Mesenchymal stem cell (in vitro differentiated cells and primary cell): ENCODE data around the gene NPHP4.

Experiments
- DNase-seq: peaks from one replicate; pipeline ENCODE4 v3.0.0-alpha.2; 2013
- H2AFZ ChIP-seq: one replicate; pipeline ENCODE4 v1.6.1; 2013; ENCODE audit warnings: low read depth, mild to moderate bottlenecking, control low read depth, inconsistent platforms, low read length, moderate library complexity
- H2AK5ac ChIP-seq: 2 replicates; pipeline ENCODE4 v1.6.1; 2013; ENCODE audit warnings: low read length, moderate library complexity, mild to moderate bottlenecking, inconsistent platforms; ENCODE audit not compliant: severe bottlenecking
- H2BK120ac ChIP-seq: one replicate; pipeline ENCODE4 v1.6.1; 2013; ENCODE audit warnings: low read depth, mild to moderate bottlenecking, inconsistent platforms, low read length, moderate library complexity
- H2BK12ac ChIP-seq, 2 experiments: one replicate each; pipeline ENCODE4 v1.6.1; 2013; ENCODE audit warnings: inconsistent platforms in 2 of 2, low read length in 2 of 2, mild to moderate bottlenecking in 2 of 2, moderate library complexity in 2 of 2, control low read depth in 1 of 2
- H2BK15ac ChIP-seq: one replicate; pipeline ENCODE4 v1.6.1; 2013; ENCODE audit warnings: mild to moderate bottlenecking, low read depth, inconsistent platforms; ENCODE audit not compliant: poor library complexity, severe bottlenecking
- H2BK5ac ChIP-seq: 2 replicates; pipeline ENCODE4 v1.6.1; 2013; ENCODE audit warnings: low read depth, mild to moderate bottlenecking, low read length, control low read depth, inconsistent platforms; ENCODE audit not compliant: poor library complexity, severe bottlenecking
- H3K14ac ChIP-seq, 2 experiments: one replicate each; pipeline ENCODE4 v1.6.1; 2013; ENCODE audit warnings: inconsistent platforms in 2 of 2, low read length in 2 of 2, control low read depth in 1 of 2, mild to moderate bottlenecking in 1 of 2, moderate library complexity in 1 of 2
- H3K18ac ChIP-seq, 2 experiments: one replicate each; pipeline ENCODE4 v1.6.1; 2013; ENCODE audit warnings: inconsistent platforms in 2 of 2, low read length in 2 of 2, control low read depth in 1 of 2, low read depth in 1 of 2, mild to moderate bottlenecking in 1 of 2
- H3K23ac ChIP-seq, 2 experiments: one replicate each; pipeline ENCODE4 v1.6.1; 2013; ENCODE audit warnings: inconsistent platforms in 2 of 2, low read length in 2 of 2, mild to moderate bottlenecking in 2 of 2, moderate library complexity in 2 of 2, control low read depth in 1 of 2
- H3K27ac ChIP-seq: 2 replicates; pipeline ENCODE4 v1.5.1; 2013; ENCODE audit warnings: mild to moderate bottlenecking, moderate library complexity, low read length, control low read depth, inconsistent platforms; ENCODE audit not compliant: poor library complexity, severe bottlenecking
- H3K27me3 ChIP-seq, 2 experiments: 2 replicates each; pipeline versions ENCODE4 v1.6.1 to v1.7.0; 2013; ENCODE audit warnings: low read length in 2 of 2, mild to moderate bottlenecking in 2 of 2, moderate library complexity in 2 of 2, control low read depth in 1 of 2, inconsistent platforms in 1 of 2; ENCODE audit not compliant: control insufficient read depth in 1 of 2, insufficient read depth in 1 of 2
- H3K36me3 ChIP-seq, 2 experiments: 2 replicates each; pipeline versions ENCODE4 v1.6.1 to v1.7.0; 2013; ENCODE audit warnings: low read length in 2 of 2, control low read depth in 1 of 2, inconsistent platforms in 1 of 2, low read depth in 1 of 2, mild to moderate bottlenecking in 1 of 2; ENCODE audit not compliant: insufficient read depth in 2 of 2, control insufficient read depth in 1 of 2
- H3K4ac ChIP-seq, 2 experiments: one replicate each; pipeline ENCODE4 v1.6.1; 2013; ENCODE audit warnings: inconsistent platforms in 2 of 2, low read length in 2 of 2, mild to moderate bottlenecking in 2 of 2, moderate library complexity in 2 of 2, control low read depth in 1 of 2, low read depth in 1 of 2
- H3K4me1 ChIP-seq: 2 replicates; pipeline ENCODE4 v1.6.1; 2013; ENCODE audit warnings: low read depth, low read length, control low read depth; ENCODE audit not compliant: control insufficient read depth, insufficient read depth
- H3K4me2 ChIP-seq: 2 replicates; pipeline ENCODE4 v1.6.1; 2013; ENCODE audit warnings: low read length, mild to moderate bottlenecking, inconsistent platforms; ENCODE audit not compliant: poor library complexity, severe bottlenecking
- H3K4me3 ChIP-seq, 2 experiments: 2 replicates each; pipeline versions ENCODE4 v1.5.1 to v1.7.0; 2013; ENCODE audit warnings: low read length in 2 of 2, mild to moderate bottlenecking in 2 of 2, control low read depth in 1 of 2, low read depth in 1 of 2; ENCODE audit not compliant: insufficient read depth in 1 of 2
- H3K79me1 ChIP-seq: replicated peaks from 2 replicates; pipeline ENCODE4 v1.6.1; 2013; ENCODE audit warnings: mild to moderate bottlenecking, control low read depth, low read length, inconsistent platforms; ENCODE audit not compliant: poor library complexity, severe bottlenecking
- H3K9ac ChIP-seq: 2 replicates; pipeline ENCODE4 v1.7.0; 2013; ENCODE audit warnings: mild to moderate bottlenecking, low read length, moderate library complexity
- H3K9me3 ChIP-seq: 2 replicates; pipeline ENCODE4 v1.7.0; 2013; ENCODE audit warnings: mild to moderate bottlenecking, low read length; ENCODE audit not compliant: control insufficient read depth
- H4K8ac ChIP-seq: one replicate; pipeline ENCODE4 v1.6.1; 2013; ENCODE audit warnings: inconsistent platforms, mild to moderate bottlenecking, low read length, moderate library complexity
- H4K91ac ChIP-seq: one replicate; pipeline ENCODE4 v1.6.1; 2013; ENCODE audit warnings: mild to moderate bottlenecking, low read length, inconsistent platforms
- WGBS: methylation state at CpG from one replicate; pipeline ENCODE4 v1.1.7; 2013; ENCODE audit warnings: mixed read lengths; 5-methylcytosine and 5-hydroxymethylcytosine counted together

NPHP4 gene

GRCh38 chr1:5821540-5822176 is 170.6 kb downstream of the NPHP4 start:
- Histone ChIP-seq H2AFZ (no peak overlapping the region), H3K27ac (no peak overlapping the region), H3K4ac (no peak overlapping the region), H3K79me1 (no peaks in the 10 kb centered on the region), H3K9me3 (no peaks in the 10 kb centered on the region), H3K27me3 (no peaks in the 10 kb centered on the region), H3K14ac (no peak overlapping the region), H4K91ac (no peak overlapping the region), H2BK5ac (no peak overlapping the region), H3K23ac (no peak overlapping the region), H3K4me1 (no peaks in the 10 kb centered on the region), H3K9ac (no peak overlapping the region), H2BK120ac (no peak overlapping the region), H2BK12ac (no peak overlapping the region), H3K36me3 (no peaks in the 10 kb centered on the region), H2BK15ac (no peak overlapping the region), H3K4me2 (no peak overlapping the region), H3K18ac (no peak overlapping the region), H4K8ac (no peak overlapping the region), H3K4me3 (no peak overlapping the region), H2AK5ac (no peak overlapping the region)
- DNase-seq, result no peak
- 75% methylated on average over 9 of the region's 12 CpGs for WGBS

DNA sequence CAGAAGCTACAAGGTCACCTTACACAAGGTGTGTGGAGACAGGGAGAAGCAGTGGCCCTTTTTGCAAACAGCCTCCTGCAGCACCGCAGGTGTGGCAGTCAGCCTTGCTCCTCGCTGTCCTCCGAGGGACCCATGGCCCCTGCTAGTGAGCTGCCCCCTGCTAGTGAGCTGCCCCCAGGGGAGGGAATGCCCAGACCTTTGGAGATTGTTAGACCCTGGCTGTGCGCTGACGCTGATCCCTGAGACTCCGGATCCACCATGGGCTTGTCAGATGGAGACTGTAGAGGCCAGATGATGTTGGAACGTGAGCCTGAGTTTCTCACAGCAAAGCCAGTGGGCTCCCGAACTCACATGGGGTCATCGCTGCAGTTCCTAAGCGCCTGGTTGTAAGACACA is 172.2 kb downstream of the NPHP4 start:
- H3K4ac ChIP-seq, result no peak overlapping the region
- DNase-seq, result no peak
- H4K91ac ChIP-seq, result no peak overlapping the region
- no peak overlapping the region for H2BK12ac ChIP-seq
- no peaks in the 10 kb centered on the region for H3K27me3 ChIP-seq
- H3K9me3 ChIP-seq, result no peaks in the 10 kb centered on the region
- H2AFZ ChIP-seq, result no peak overlapping the region
- H2AK5ac ChIP-seq, result no peak overlapping the region
- no peak overlapping the region for H3K18ac ChIP-seq
- H3K36me3 ChIP-seq, result no peaks in the 10 kb centered on the region
- H2BK5ac ChIP-seq, result no peak overlapping the region
- H2BK120ac ChIP-seq, result no peak overlapping the region
- H3K4me3 ChIP-seq, result no peak overlapping the region
- H3K4me2 ChIP-seq, result no peak overlapping the region
- no peak overlapping the region for H4K8ac ChIP-seq
- no peaks in the 10 kb centered on the region for H3K4me1 ChIP-seq
- H3K23ac ChIP-seq, result no peak overlapping the region
- no peaks in the 10 kb centered on the region for H3K79me1 ChIP-seq
- no peak overlapping the region for H3K27ac ChIP-seq
- H2BK15ac ChIP-seq, result no peak overlapping the region
- no peak overlapping the region for H3K14ac ChIP-seq
- WGBS, result 92% methylated on average over 10 of the region's 10 CpGs
- H3K9ac ChIP-seq, result no peak overlapping the region

DNA sequence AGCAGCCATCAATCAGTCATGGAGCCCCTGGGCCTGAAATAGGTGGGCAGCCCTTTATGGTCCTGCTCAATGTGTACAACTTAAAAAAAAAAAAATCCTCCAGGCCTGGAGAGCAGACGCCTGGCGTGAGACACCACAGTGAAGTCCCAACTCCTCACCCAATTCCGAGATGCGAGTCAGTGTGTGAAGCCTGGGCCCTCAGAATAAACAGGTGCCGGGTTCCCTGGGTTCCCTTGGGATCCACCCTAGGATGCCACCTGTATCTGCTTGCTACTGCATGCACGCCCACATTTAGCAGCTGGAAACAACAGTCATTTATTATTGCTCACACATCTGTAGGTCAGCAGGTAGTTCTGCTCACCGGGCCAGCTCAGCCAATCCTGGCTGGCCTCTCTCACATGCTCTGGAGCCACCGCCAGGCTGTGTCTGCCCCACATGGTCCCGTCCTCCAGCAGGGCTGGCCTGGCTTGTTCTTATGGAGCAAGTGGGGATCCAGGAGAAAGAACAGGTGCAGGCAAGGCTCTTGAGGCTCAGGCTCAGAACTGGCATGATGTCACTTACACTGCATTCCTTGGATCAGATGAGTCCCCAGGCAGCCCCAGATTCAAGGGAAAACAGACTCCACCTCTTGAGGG is 172.7 kb downstream of the NPHP4 start:
- H3K27me3 ChIP-seq, result no peaks in the 10 kb centered on the region
- no peak overlapping the region for H4K8ac ChIP-seq
- no peak overlapping the region for H3K14ac ChIP-seq
- H2BK5ac ChIP-seq, result no peak overlapping the region
- no peak overlapping the region for H3K4me3 ChIP-seq
- H3K4ac ChIP-seq, result no peak overlapping the region
- 82% methylated on average over 9 of the region's 9 CpGs for WGBS
- H3K27ac ChIP-seq, result no peak overlapping the region
- no peak overlapping the region for H4K91ac ChIP-seq
- no peak overlapping the region for H3K9ac ChIP-seq
- no peak overlapping the region for H2BK15ac ChIP-seq
- H3K4me1 ChIP-seq, result no peaks in the 10 kb centered on the region
- no peak overlapping the region for H2AK5ac ChIP-seq
- no peak overlapping the region for H3K18ac ChIP-seq
- H3K9me3 ChIP-seq, result no peaks in the 10 kb centered on the region
- no peak overlapping the region for H2BK120ac ChIP-seq
- no peaks in the 10 kb centered on the region for H3K36me3 ChIP-seq
- no peak for DNase-seq
- no peaks in the 10 kb centered on the region for H3K79me1 ChIP-seq
- H3K23ac ChIP-seq, result no peak overlapping the region
- H3K4me2 ChIP-seq, result no peak overlapping the region
- H2AFZ ChIP-seq, result no peak overlapping the region
- no peak overlapping the region for H2BK12ac ChIP-seq

GRCh38 chr1:5818755-5819154 is 173.5 kb downstream of the NPHP4 start:
- H3K9ac ChIP-seq, result no peak overlapping the region
- no peak overlapping the region for H3K18ac ChIP-seq
- no peak overlapping the region for H3K4ac ChIP-seq
- no peaks in the 10 kb centered on the region for H3K27me3 ChIP-seq
- H3K4me2 ChIP-seq, result no peak overlapping the region
- no peak overlapping the region for H2AK5ac ChIP-seq
- H4K91ac ChIP-seq, result no peak overlapping the region
- H2BK12ac ChIP-seq, result no peak overlapping the region
- DNase-seq, result no peak
- 78% methylated on average over 14 of the region's 14 CpGs for WGBS
- no peak overlapping the region for H3K14ac ChIP-seq
- no peak overlapping the region for H3K4me3 ChIP-seq
- no peak overlapping the region for H2BK120ac ChIP-seq
- H2AFZ ChIP-seq, result no peak overlapping the region
- no peak overlapping the region for H2BK5ac ChIP-seq
- H3K79me1 ChIP-seq, result no peaks in the 10 kb centered on the region
- no peak overlapping the region for H2BK15ac ChIP-seq
- H3K9me3 ChIP-seq, result no peaks in the 10 kb centered on the region
- H3K27ac ChIP-seq, result no peak overlapping the region
- H3K23ac ChIP-seq, result no peak overlapping the region
- no peaks in the 10 kb centered on the region for H3K36me3 ChIP-seq
- H4K8ac ChIP-seq, result no peak overlapping the region
- peaks cover 1% of the 10 kb centered on the region for H3K4me1 ChIP-seq
